B cell (primary cell): Measurements from ENCODE around the gene ROPN1B. TPM values are rescaled to one million over a fixed set of nuclear protein-coding genes. Genes with fewer than 3 reads are reported as not detected.
"Not testable (repeated sequence)": the region's sequence is repeated elsewhere in the genome, so short reads cannot be mapped to it uniquely, and the experiment has no call there.

Experiments
- ATAC-seq: fragments of 200-7000 bp; cut with Tn5 transposase; one replicate; pipeline ENCODE4 v1.10.0; 2021; ENCODE audit warnings: low read depth, mild to moderate bottlenecking, moderate number of reproducible peaks, moderate library complexity
- CTCF ChIA-PET: fragments of 350-600 bp; sonication (Branson Sonifier 250); formaldehyde crosslinking; loops from one replicate; lab custom pipeline; 2021; ENCODE audit warnings: antibody characterized with exemption, inconsistent platforms; lab: Charles Lee
- POLR2A ChIA-PET: fragments of 350-600 bp; sonication (Branson Sonifier 250); formaldehyde crosslinking; loops from one replicate; lab custom pipeline; 2021; ENCODE audit warnings: antibody characterized with exemption; lab: Charles Lee
- DNase-seq: peaks from one replicate; pipeline ENCODE4 v3.0.0; 2013
- H2AFZ ChIP-seq: 2 replicates; pipeline ENCODE4 v1.6.1; 2012; ENCODE audit warnings: mild to moderate bottlenecking, low read depth, low read length; ENCODE audit not compliant: insufficient read depth, poor library complexity, severe bottlenecking
- H3K27ac ChIP-seq, 2 donors: 1 replicate in 1 of 2; 2 replicates in 1 of 2; pipeline ENCODE4 v1.5.1; 2012 to 2013; ENCODE audit warnings: low read length in 2 of 2, mild to moderate bottlenecking in 2 of 2, moderate library complexity in 1 of 2
- H3K27me3 ChIP-seq, 4 experiments: fragments of 200-600 bp in 1 of 4; sonication (generic) in 1 of 4; replicated peaks in 1 of 4; 1 replicate in 2 of 4; 2 replicates in 2 of 4; pipeline versions ENCODE4 v1.6.1 to v1.7.0; 2013 to 2016; ENCODE audit warnings: low read length in 3 of 4, mild to moderate bottlenecking in 2 of 4, mixed read lengths in 1 of 4, moderate library complexity in 1 of 4; ENCODE audit not compliant: insufficient read depth in 4 of 4, control insufficient read depth in 3 of 4; ENCODE audit errors: control extremely low read depth in 1 of 4
- H3K36me3 ChIP-seq, 2 experiments: replicated peaks in 1 of 2; 1 replicate in 1 of 2; 2 replicates in 1 of 2; pipeline versions ENCODE4 v1.6.1 to v1.7.1; 2013; ENCODE audit warnings: low read length in 1 of 2; ENCODE audit not compliant: insufficient read depth in 2 of 2, control insufficient read depth in 1 of 2; ENCODE audit errors: control extremely low read depth in 1 of 2, extremely low read depth in 1 of 2
- H3K4me1 ChIP-seq, 2 donors: fragments of 200-600 bp in 1 of 2; sonication (generic) in 1 of 2; 1 replicate in 1 of 2; 2 replicates in 1 of 2; pipeline versions ENCODE4 v1.5.1 to v1.6.1; 2013 to 2017; ENCODE audit warnings: low read length in 2 of 2; ENCODE audit not compliant: control insufficient read depth in 2 of 2, insufficient read depth in 2 of 2
- H3K4me2 ChIP-seq: replicated peaks from 2 replicates; pipeline ENCODE3; 2012; ENCODE audit warnings: mild to moderate bottlenecking, low read depth, low read length; ENCODE audit not compliant: poor library complexity, severe bottlenecking
- H3K4me3 ChIP-seq, 5 experiments: fragments of 200-600 bp in 1 of 5; sonication (generic) in 1 of 5; 1 replicate in 3 of 5; 2 replicates in 2 of 5; pipeline versions ENCODE4 v1.5.1 to v1.7.0; 2011 to 2016; ENCODE audit warnings: low read length in 4 of 5, mild to moderate bottlenecking in 4 of 5, low read depth in 2 of 5, control low read depth in 1 of 5, moderate library complexity in 1 of 5; ENCODE audit not compliant: insufficient read depth in 1 of 5; ENCODE audit errors: control extremely low read depth in 1 of 5, extremely low read depth in 1 of 5
- H3K79me2 ChIP-seq: fragments of 200-600 bp; sonication (generic); one replicate; pipeline ENCODE4 v1.6.0; 2016; ENCODE audit warnings: low read length; ENCODE audit not compliant: control insufficient read depth, insufficient read depth
- H3K9ac ChIP-seq: fragments of 200-600 bp; sonication (generic); 2 replicates; pipeline ENCODE4 v1.6.1; 2017; ENCODE audit warnings: mild to moderate bottlenecking, low read length, moderate library complexity
- H3K9me3 ChIP-seq, 3 donors: one replicate each; pipeline versions ENCODE4 v1.6.1 to v1.7.1; 2013; ENCODE audit warnings: low read length in 2 of 3; ENCODE audit not compliant: control insufficient read depth in 2 of 3, insufficient read depth in 1 of 3; ENCODE audit errors: control extremely low read depth in 1 of 3
- H4K20me1 ChIP-seq: 2 replicates; pipeline ENCODE4 v1.6.0; 2012; ENCODE audit warnings: mild to moderate bottlenecking, low read length; ENCODE audit not compliant: insufficient read depth, control insufficient read depth, poor library complexity, severe bottlenecking
- H3K27ac Mint-ChIP-seq: one replicate; pipeline ENCODE4 v1.8.0; 2021; ENCODE audit warnings: mixed read lengths
- H3K27me3 Mint-ChIP-seq: one replicate; pipeline ENCODE4 v1.8.0; 2021; ENCODE audit warnings: mixed read lengths
- H3K4me1 Mint-ChIP-seq: one replicate; pipeline ENCODE4 v1.8.0; 2021; ENCODE audit warnings: mixed read lengths
- H3K4me3 Mint-ChIP-seq: one replicate; pipeline ENCODE4 v1.8.0; 2021; ENCODE audit warnings: mixed read lengths
- H3K9me3 Mint-ChIP-seq: one replicate; pipeline ENCODE4 v1.8.0; 2022; ENCODE audit warnings: mixed read lengths; ENCODE audit not compliant: insufficient read depth
- CTCF ChIP-seq: fragments of 200-600 bp; IDR thresholded peaks from one replicate; pipeline ENCODE4 v1.8.0; 2022; ENCODE audit warnings: antibody characterized with exemption, mild to moderate bottlenecking
- EZH2 ChIP-seq: IDR thresholded peaks from 2 replicates; pipeline ENCODE4 v1.6.1; 2012; ENCODE audit warnings: borderline replicate concordance, low read depth, mild to moderate bottlenecking, moderate library complexity, low read length; ENCODE audit not compliant: insufficient read depth, poor library complexity, severe bottlenecking
- WGBS: methylation state at CpG from one replicate; pipeline ENCODE4 v1.1.5; 2013; ENCODE audit warnings: missing lambda C conversion rate; ENCODE audit not compliant: insufficient coverage; 5-methylcytosine and 5-hydroxymethylcytosine counted together
- intact Hi-C: fragments of 100-400 bp; cut with micrococcal nuclease; formaldehyde crosslinking; loops from one replicate; pipeline ENCODE4 v1.10.0; 2022
- polyA plus RNA-seq: library from polyadenylated mRNA; depleted of rRNA; stranded (reverse); fragments of >200 nt; gene quantifications from 2 replicates; pipeline ENCODE4 v1.2.3, GENCODE V29; 2012
- total RNA-seq, 2 donors: library from RNA; stranded (reverse); fragments of 120-200 nt in 1 of 2; gene quantifications; 1 replicate in 1 of 2; 2 replicates in 1 of 2; pipeline versions ENCODE4 v1.2.3 to v1.2.4, GENCODE V29; 2013 to 2022

The ROPN1B gene
- total and polyA plus RNA-seq, 2 donors (not counting 1 experiment from before 2014, with no cell fraction given): not detected

DNA sequence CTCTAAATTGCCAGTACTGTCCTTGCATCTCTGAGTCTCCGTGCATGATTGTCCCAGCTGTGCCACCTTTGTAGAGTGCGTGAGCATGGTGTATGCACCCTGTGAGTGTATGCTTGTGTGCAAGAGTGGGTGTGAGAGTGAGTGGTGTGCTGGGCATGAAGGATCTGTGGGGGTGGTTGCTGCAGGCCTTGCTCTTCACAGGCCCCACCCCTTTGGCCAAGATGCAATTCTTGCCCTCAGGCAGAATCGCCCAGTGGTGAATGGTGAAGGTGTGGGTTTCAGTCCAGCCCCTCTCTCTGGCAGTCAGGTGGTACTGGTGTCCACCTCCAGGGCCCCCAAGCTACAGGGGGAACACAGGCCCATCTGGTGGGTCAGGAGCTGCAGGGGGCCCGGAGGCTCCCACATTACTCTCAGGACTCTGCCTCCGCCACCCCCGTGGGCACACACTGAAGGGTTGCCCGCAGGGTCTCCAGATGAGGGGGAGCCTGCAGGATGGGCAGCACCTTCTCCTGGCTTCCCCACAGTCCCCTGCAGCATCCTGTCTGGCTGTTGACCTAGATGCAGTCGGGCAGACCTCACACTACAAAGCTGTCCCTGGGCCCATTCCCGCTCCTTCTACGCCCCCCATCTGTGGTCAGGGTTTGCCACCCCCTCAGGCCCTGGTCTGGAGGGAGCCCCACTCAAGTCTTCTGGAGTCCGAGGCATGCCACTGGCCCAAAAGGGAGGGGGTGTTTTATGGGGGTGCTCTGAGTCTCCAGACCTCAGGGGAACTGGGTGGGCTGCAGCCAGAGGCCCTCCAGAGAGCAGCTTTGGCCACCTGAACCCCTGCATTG, 8.3 kb upstream of the ROPN1B start:
- CTCF ChIA-PET: no interaction called here
- H3K79me2 ChIP-seq: no peaks in the 10 kb centered on the region
- intact Hi-C loops: no loop called here
- no peak overlapping the region for H3K9ac ChIP-seq
- no peaks in the 10 kb centered on the region for H4K20me1 ChIP-seq
- no peaks in the 10 kb centered on the region for H3K4me1 ChIP-seq
- no peak overlapping the region for H2AFZ ChIP-seq
- H3K4me2 ChIP-seq: no peak overlapping the region
- POLR2A ChIA-PET: no interaction called here
- Mint-ChIP-seq H3K27ac (no peak overlapping the region), H3K9me3 (no peaks in the 10 kb centered on the region), H3K27me3 (peaks cover 24% of the 10 kb centered on the region), H3K4me3 (no peak overlapping the region), H3K4me1 (no peaks in the 10 kb centered on the region)
- DNase-seq: no peak
- H3K9me3 ChIP-seq: peaks cover 0 to 15% (median 1%) of the 10 kb centered on the region in 3 donors
- ATAC-seq: no peak
- H3K27me3 ChIP-seq: peaks cover 0 to 19% (median 5%) of the 10 kb centered on the region in 4 experiments
- 93% methylated on average over 11 of the region's 11 CpGs for WGBS
- no peak overlapping the region for H3K4me3 ChIP-seq
- H3K27ac ChIP-seq: no peak overlapping the region
- no peaks in the 10 kb centered on the region for H3K36me3 ChIP-seq
- TF ChIP-seq CTCF (no peak), EZH2 (no peak)

DNA sequence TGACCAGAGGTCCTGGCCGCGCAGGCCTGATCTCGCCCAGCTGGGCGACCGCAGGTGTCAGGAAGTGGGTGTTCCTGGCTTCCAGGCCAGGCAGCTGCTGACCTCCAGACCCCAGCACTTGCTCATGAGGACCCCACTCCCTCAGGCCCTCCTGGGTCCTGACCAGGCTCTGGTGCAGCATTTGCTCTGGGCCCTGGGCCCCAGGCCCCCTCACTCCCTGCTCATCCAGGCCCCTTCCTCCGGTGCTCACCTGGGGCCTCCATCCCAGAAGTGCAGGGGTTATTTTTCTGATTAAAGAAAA, 7.7 kb upstream of the ROPN1B start:
- no peak overlapping the region for H3K4me3 ChIP-seq
- no peak overlapping the region for H3K4me2 ChIP-seq
- no peaks in the 10 kb centered on the region for H4K20me1 ChIP-seq
- peaks cover 0 to 15% (median 1%) of the 10 kb centered on the region in 3 donors for H3K9me3 ChIP-seq
- H3K27me3 Mint-ChIP-seq: peaks cover 21% of the 10 kb centered on the region
- H3K27me3 ChIP-seq: peaks cover 0 to 21% (median 5%) of the 10 kb centered on the region in 4 experiments
- H3K27ac ChIP-seq: no peak overlapping the region
- DNase-seq: no peak
- no peak overlapping the region for H3K4me3 Mint-ChIP-seq
- TF ChIP-seq EZH2 (no peak), CTCF (no peak)
- no peak overlapping the region for H3K9ac ChIP-seq
- CTCF ChIA-PET: no interaction called here
- intact Hi-C loops: no loop called here
- POLR2A ChIA-PET: no interaction called here
- H2AFZ ChIP-seq: no peak overlapping the region
- H3K79me2 ChIP-seq: no peaks in the 10 kb centered on the region
- 87% methylated on average over 5 of the region's 6 CpGs for WGBS
- H3K4me1 Mint-ChIP-seq: no peaks in the 10 kb centered on the region
- H3K9me3 Mint-ChIP-seq: no peaks in the 10 kb centered on the region
- ATAC-seq: no peak
- no peak overlapping the region for H3K27ac Mint-ChIP-seq
- H3K36me3 ChIP-seq: no peaks in the 10 kb centered on the region
- no peaks in the 10 kb centered on the region for H3K4me1 ChIP-seq

GRCh38 chr3:125963834-125964233, 5.1 kb upstream of the ROPN1B start:
- intact Hi-C loops, H4K20me1 ChIP-seq, H3K9me3 Mint-ChIP-seq, H3K4me2 ChIP-seq, ATAC-seq, H3K4me3 Mint-ChIP-seq, DNase-seq, H3K79me2 ChIP-seq, H2AFZ ChIP-seq, POLR2A ChIA-PET, H3K4me1 Mint-ChIP-seq, H3K27ac ChIP-seq, H3K36me3 ChIP-seq, H3K4me3 ChIP-seq, H3K4me1 ChIP-seq, H3K9ac ChIP-seq, H3K27ac Mint-ChIP-seq: not testable (repeated sequence)
- WGBS: no CpG with 5 or more reads among the region's 1 CpG
- peaks cover 0 to 10% (median 0%) of the 10 kb centered on the region in 3 donors for H3K9me3 ChIP-seq
- H3K27me3 Mint-ChIP-seq: peaks cover 13% of the 10 kb centered on the region
- CTCF ChIA-PET: interaction anchor here (0.6 kb wide), 1 partner anchor 9 kb away, joined by 3 read pairs; no protein-coding TSS in a partner anchor
- H3K27me3 ChIP-seq: peaks cover 0 to 14% (median 3%) of the 10 kb centered on the region in 4 experiments
